HTR-8/SVneo (cell line): ENCODE data around the gene ZMYND12.

Source experiments
- DNase-seq: peaks from one replicate; pipeline ENCODE4 v3.0.0; 2011; ENCODE audit warnings: low spot score, mixed read lengths; ENCODE audit not compliant: insufficient read length
- FAIRE-seq: peaks from 2 replicates; lab custom pipeline; 2011; peaks lifted over from hg19 to GRCh38; lab: Jason Lieb, UNC

Gene ZMYND12

DNA sequence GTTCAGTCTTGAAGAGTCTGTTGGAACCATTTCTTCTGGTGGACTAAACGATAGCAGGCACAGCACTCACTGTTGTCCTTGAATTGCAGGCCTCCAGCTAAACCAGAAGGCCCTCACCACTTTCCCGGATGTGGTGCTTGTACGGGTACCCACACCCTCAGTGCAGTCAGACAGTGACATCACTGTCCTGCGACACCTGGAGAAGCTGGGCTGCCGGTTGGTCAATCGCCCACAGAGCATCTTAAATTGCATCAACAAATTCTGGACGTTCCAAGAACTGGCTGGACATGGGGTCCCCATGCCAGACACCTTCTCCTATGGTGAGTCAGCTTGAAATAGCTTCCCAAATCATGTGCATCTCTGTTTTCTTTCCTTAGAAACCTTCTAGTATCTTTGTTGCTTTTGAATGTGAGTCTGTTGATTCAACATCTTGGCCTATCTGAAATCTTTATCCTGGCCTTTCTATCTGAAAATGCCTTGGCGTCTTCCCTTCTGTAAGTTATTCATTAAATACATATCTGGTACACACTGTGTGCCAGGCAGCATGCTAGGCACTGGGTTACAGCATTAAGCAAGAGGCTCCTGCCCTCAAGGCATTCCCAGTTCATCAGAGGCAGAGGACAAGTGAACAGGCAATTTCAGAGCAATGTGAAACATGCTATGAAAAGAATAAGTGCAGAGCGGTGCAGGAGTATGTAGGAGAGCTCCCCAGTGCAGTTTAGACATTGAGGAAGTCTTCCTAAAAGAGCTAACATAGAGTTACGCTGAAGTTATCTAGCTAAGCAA, 56.3 kb downstream of the ZMYND12 start:
- no peak for DNase-seq
- FAIRE-seq = no peak

- DNase-seq (no peak), FAIRE-seq (no peak)
These were observed 62.6 kb downstream of the ZMYND12 start for GRCh38 chr1:42392967-42393848.

DNA sequence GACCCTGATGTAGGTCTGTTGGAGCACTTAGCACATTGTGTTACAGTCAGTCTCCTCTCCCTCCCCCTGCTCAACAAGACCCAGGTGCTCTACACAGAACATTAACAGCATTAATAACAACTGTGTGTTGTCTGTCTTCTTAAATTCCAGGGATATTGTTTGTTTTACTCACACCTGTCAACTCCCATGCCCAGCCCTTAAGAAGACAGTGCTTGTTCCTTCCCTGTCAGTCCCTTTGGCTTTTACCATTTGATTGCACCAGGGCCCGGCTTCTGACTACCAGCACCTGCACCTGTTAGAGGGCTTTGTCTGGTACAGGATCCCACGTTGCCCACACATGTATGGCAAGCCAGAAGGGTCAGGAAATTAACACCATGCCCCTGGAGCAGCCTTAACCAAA, 63.6 kb downstream of the ZMYND12 start:
- DNase-seq = no peak
- no peak for FAIRE-seq

DNA sequence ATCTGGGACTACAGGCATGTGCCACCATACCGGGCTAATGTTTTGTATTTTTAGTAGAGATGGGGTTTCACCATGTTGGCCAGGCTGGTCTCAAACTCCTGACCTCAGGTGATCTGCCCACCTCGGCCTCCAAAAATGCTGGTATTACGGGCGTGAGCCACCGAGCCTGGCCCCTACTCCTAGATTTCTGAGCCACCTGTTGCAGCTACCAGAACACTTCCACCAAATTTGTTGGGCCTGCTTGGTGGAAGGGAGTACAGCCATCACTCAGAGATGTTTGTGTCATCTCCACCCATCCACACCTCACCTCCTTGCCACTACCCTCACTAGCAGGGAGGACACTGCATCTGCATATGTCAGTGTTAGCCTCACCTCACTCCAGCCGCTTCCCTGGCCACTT, 69.8 kb downstream of the ZMYND12 start:
- DNase-seq = no peak
- FAIRE-seq = no peak

DNA sequence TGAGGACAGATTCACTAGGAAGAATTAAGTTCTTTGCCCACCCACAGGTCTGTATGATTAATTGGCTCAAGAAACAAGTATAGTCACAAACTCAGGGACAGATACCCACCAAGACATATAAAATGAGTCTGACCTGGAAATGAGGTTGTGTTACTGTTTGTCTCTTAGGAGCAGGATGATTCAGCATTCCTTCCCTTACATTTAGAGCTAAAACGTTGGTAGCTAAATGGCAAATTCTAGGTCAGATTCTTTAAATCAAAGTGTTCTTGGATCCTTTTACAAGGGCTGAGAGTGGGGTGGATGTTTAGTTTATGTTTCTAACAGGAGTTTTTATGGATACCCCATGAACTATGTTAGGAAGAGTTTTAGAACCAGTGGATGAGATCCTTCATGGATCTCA, 70.5 kb downstream of the ZMYND12 start:
- no peak for DNase-seq
- no peak for FAIRE-seq

- FAIRE-seq (no peak), DNase-seq (no peak)
These were observed 74.5 kb downstream of the ZMYND12 start for GRCh38 chr1:42381280-42381673.

- DNase-seq = peak; percentile 64
These were observed 75.1 kb downstream of the ZMYND12 start, which contains the start of gene RIMKLA for GRCh38 chr1:42380586-42381279. Gene RIMKLA, plus strand, starts transcription at chr1:42380792. Its CDS starts 143 bp downstream, at chr1:42380935.

More at GRCh38 chr1:42380586-42381279, 75.1 kb downstream of the ZMYND12 start, which contains the start of gene RIMKLA:
- peak; percentile 83 for FAIRE-seq
